NB4 (cell line): ENCODE measurements around the gene COL5A1.

ENCODE experiments used
- MYC ChIP-seq: IDR thresholded peaks from 2 replicates; pipeline ENCODE4 v1.6.1; 2011; ENCODE audit warnings: low read depth, low read length
- POLR2A ChIP-seq: IDR thresholded peaks from 2 replicates; pipeline ENCODE4 v1.6.1; 2011; ENCODE audit warnings: mild to moderate bottlenecking; ENCODE audit not compliant: insufficient read length; ENCODE audit errors: extremely low read depth
- TF ChIP-seq, protein P1 (sequence below): IDR thresholded peaks from 2 replicates; pipeline ENCODE4 v1.6.1; 2011; ENCODE audit warnings: low read depth, low read length
- TF ChIP-seq, protein P2 (sequence below): IDR thresholded peaks from one replicate; pipeline ENCODE4 v1.5.1; 2012; ENCODE audit warnings: low read depth, low read length

DNA sequence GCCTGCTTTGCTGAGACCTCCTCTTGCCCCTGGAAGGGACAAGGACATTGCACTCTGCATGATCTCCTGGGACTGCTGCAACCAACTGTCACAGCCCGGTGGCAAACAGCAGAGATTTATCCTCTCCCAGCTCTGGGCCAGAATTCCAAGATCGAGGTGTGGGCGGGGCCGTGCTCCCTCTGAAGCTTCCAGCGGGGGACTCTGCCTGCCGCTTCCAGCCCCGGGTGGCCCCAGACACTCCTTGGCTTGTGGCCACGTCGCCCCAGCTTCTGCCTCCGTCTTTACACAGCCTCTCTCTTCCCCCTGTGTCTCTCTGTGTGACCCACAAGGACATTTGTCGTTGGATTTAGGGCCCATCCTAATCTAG lies 67.1 kb downstream of the COL5A1 start:
- TF ChIP-seq POLR2A (no peak), MYC (no peak)
- TF ChIP-seq, protein P1, sequence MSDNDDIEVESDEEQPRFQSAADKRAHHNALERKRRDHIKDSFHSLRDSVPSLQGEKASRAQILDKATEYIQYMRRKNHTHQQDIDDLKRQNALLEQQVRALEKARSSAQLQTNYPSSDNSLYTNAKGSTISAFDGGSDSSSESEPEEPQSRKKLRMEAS: no peak
- TF ChIP-seq, protein P2, sequence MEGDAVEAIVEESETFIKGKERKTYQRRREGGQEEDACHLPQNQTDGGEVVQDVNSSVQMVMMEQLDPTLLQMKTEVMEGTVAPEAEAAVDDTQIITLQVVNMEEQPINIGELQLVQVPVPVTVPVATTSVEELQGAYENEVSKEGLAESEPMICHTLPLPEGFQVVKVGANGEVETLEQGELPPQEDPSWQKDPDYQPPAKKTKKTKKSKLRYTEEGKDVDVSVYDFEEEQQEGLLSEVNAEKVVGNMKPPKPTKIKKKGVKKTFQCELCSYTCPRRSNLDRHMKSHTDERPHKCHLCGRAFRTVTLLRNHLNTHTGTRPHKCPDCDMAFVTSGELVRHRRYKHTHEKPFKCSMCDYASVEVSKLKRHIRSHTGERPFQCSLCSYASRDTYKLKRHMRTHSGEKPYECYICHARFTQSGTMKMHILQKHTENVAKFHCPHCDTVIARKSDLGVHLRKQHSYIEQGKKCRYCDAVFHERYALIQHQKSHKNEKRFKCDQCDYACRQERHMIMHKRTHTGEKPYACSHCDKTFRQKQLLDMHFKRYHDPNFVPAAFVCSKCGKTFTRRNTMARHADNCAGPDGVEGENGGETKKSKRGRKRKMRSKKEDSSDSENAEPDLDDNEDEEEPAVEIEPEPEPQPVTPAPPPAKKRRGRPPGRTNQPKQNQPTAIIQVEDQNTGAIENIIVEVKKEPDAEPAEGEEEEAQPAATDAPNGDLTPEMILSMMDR: no peak
